ENCODE data around the gene ZDHHC8.

ZDHHC8 gene

DNA sequence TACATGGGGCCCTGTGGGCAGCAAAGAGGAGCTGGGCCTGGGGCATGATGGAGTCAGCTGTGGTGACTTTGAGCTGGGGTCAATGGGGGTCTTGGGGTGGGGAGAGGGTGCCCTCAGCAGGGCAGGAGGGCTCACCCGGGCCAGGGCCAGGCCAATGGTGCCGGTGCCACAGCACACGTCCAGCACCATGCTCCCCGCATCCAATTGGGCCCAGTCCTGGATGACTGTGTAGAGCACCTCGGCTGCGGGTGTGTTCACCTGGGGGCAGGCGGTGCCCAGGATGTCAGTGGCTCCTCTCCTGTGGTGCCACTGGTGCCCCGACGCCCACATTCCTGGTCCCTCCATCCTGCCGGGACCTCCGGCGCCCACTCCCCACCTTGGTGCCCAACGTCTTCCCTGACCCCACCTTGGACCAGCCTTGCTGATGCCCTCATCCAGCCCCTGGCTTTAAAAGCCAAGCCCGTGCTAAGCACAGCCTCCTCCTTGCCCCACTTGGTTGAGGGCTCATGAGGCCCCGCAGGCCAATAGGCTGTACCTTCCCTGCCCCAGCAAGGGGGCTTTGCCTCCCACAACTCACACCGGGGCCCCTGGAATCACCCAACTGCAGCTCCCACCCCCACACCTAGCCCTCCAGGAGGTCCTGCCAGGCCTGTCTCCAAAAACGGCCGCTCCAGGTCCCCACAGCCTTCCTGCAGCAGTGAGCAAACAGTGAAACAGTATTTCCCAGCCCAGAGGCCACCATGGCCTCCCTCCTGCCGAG lies 17.9 kb upstream of the ZDHHC8 start:
- no peak for DNase-seq (ENCODE audit: low read depth)

DNA sequence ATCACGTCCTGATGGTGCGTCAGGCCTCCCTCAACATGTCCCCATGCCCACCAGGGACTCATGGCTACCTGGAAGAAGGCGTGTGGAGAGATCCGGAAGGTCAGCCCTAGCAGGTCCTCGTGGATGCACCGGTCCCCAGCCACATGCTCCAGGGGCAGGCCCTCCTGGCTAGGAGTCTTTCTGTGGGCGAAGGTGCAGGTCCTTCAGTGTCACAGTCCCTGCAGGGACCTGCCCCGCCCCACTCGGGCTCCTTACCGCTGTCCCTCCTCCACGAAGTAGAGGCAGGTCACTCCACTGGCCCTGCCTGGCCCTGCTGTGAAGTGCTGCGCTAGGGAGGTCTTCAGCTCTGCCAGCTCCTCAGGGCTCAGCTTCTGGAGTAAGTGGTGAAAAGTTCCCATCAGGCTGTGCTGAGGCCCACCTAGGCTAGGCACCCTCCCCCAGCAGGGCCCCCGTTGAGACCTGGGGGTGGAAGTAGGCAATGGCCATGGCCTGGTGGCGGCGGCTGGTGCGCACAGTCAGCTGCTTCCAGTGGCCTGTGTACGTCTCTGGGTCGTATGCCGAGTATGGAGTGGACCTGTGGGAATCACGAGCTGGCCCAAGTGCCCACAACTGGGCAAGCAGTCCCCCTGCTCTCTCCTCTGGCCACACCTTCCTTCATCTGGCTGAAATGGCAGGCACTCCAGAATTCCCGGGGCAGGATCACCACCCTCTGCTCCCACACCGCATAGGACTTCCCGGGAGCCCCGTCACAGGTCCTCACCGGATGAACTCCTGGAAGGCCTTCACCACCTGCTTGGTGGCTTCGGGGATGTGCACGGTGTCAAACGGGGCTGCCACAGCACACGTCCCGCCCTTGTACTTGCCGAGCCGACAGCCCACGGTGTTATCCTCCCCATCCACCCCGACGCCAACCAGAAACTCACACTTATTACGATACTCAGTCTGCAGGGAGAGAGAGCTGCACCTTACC lies 16.8 kb upstream of the ZDHHC8 start:
- no peak for DNase-seq (ENCODE audit: low read depth)

- no peak for DNase-seq (ENCODE audit: low read depth)
Measured at GRCh38 chr22:20115691-20116375, 15.8 kb upstream of the ZDHHC8 start, which contains the start of gene RANBP1. Gene RANBP1 (plus strand): TSS chr22:20116104. CDS start chr22:20116185, 81 bp downstream.

DNA sequence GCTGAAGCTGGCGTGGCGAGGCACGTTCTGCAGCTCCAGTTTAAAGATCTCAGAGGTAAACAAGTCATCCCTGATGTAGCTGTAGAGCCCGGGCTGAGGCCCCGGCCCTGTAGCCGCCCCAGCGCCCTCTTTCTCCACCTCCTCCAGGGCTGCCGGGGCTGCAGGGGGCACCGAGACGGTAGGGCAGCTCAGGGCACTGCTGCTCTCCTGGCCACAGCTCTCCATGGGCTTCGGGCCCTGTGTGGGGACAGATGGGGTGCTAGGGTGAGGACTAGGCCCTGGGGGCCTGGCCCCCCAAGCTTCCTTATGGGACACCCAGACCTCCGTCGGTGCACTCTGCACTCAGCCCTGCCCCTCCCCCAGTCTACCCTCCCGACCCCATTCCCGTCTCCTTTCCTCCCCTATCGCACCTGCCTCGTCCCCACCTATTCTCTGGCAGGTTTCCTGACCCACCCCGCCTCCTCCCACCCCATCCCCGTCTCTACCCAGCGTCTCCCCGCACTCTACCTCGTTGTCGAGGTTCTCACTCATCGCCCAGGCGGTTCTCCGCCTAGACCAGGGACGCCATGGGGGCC lies 15.1 kb upstream of the ZDHHC8 start:
- DNase-seq (ENCODE audit: low read depth), result no peak

DNA sequence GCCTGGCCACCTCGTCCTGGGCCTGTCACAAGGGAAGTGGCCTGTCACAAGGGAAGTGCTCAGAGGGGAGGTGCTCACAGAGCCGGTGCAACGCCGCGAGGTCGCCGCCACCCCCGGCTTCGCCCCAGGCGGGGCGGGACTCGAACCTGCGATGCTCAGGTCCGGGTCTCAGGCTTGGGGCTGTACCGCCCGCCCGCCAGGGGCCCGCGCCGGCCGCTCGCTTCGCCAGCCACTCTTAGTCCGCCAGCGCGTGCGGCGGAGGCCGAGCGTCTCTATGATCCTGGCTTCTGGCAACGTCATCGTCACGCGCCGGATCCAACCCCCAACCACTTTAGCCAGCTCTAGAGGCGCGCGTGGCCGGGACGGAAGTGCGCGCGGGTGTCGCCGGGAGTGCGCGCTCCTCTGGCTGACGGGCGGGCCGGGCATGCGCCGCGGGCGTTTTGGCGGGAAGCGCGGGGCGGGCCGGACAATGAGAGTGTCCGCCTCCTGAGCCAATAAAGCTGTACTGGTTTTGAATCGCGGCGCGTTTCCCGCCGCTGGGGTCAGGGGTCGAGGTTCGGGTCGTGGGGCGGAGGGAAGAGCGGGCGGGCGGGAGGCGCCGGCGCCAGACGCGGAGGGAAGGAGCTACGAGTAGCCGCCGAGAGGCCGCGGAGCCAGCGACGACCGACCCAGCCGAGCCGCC lies 14.5 kb upstream of the ZDHHC8 start, which contains the start of gene TRMT2A:
TSS of gene TRMT2A (minus strand) at position 276 of the 682 bp plus-strand sequence. CDS start 320 bp downstream, outside the sequence.
- DNase-seq (ENCODE audit: low read depth), result peak; percentile 94

GRCh38 chr22:20117633-20118299 lies 13.8 kb upstream of the ZDHHC8 start:
- DNase-seq (ENCODE audit: low read depth), result no peak

DNA sequence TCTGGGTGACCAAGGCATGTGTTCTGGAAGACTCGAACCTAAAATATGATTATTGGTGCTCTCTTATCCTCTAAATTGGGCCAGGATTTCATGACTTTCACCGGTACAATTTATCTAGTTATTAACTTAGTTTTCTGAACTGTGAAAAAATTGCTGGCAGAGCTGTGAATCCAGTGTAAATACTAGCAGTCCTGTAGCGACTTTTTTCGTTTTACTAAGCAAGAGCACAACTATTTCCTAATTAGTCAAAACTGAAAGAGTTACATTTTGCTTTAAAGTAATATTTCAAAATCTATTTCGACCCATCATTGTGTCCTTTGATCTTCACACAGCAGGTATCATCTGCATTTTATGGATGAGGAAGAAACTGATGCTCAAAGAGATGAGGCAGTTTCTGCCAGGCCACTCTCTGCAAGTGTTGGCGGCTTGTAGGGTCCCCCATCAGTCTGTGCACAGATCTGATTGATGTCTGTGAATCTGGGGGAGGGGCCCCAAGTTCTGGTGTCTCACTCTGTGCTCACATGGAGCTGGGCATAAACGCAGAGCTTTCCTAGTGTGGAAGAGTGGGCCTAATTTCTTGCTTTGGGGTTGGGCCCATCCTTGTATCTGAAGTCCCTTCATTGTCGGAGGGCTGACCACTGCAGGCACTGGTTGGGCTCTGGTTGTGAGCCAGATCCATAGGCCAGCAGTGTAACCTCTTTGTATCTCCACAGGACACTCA lies 13.1 kb upstream of the ZDHHC8 start:
- DNase-seq (ENCODE audit: low read depth), result no peak

DNA sequence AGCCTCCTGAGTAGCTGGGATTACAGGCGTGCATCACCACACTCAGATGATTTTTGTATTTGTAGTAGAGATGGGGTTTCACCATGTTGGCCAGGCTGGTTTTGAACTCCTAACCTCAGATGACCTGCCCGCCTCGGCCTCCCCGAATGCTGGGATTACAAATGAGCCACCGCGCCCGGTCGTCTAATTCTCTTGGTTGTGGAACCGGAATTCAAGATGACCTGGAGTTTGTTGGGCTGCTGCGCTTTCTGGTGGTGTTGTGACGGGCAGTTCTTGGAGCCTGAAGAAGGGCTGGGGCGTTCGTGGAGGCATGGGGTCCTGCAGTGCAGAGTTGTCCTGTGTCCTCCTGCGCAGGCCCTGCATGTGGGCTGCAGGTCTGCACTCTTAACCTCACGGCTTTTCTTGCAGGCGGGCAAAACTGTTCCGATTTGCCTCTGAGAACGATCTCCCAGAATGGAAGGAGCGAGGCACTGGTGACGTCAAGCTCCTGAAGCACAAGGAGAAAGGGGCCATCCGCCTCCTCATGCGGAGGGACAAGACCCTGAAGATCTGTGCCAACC lies 9.7 kb upstream of the ZDHHC8 start:
- DNase-seq (ENCODE audit: low read depth), result no peak

DNA sequence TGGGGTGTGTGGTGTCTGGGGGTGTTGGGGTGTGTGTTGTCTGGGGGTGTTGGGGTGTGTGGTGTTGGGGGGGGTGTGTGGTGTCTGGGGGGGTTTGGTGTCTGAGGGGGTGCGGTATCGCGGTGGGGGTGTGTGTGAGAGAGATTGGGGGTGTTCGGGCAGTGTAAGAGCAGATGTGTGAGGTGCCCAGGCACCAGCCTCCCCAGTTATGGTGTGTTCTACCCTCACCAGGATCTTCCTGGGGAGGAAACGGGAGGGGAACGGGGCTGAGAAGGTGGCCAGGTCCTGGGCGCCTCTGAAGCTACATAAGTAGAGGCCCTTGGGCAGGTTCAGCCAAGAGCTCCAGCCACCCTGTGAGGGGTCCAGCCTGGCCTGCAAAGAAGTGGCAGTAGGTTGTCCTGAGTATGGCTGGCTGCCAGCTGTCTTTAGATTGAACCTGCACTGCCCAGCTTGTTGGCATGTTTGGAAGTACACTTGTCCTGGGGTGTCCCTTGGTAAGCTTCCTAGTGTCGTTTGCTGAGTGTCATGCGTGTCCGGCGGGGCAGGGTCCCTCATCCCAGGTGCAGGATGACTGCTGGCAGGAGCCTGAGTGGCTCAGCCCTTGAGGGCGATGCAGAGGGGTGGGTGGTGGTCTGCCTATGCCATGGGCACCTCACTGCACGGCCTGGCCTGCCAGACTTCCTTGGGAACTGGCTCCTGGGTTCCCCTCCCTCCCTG lies 8.1 kb upstream of the ZDHHC8 start:
- DNase-seq (ENCODE audit: low read depth), result no peak

DNA sequence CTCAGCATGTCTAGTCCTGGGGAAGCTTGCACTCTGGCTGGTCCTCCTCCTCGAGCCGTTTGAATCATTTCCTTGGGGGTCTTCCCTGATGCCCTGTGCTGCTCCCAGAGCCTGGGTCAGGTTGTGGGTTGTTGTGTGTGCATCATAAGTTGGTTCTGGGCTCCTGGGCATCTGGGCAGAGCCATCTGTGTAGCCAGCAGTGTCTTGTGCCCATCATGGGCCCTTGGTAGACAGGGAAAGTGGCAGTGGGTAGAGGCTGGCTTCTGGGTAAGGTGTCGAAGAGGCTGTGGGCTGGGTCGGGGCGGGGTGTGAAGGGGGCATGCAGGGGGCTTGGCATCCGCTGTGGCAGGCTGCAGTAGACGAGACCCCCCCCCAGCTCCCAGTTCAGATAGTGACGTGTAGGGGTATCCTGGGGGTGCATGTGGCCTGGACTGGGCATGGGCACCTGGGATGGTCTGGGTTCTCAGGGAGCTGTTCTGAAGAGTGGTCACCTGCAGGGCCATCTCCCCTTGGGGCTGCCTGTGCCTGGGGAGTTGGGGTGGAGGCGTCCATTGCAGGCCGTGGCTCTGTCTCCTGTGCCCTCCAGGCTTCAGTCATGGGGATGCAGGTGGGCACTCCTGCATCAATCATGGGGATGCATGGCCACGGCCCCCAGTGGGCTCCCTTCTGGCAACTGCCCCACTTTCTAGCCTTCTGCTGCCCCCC lies 7.4 kb upstream of the ZDHHC8 start:
- DNase-seq (ENCODE audit: low read depth), result no peak

GRCh38 chr22:20125201-20126174 lies 6.1 kb upstream of the ZDHHC8 start:
- no peak for DNase-seq (ENCODE audit: low read depth)

DNA sequence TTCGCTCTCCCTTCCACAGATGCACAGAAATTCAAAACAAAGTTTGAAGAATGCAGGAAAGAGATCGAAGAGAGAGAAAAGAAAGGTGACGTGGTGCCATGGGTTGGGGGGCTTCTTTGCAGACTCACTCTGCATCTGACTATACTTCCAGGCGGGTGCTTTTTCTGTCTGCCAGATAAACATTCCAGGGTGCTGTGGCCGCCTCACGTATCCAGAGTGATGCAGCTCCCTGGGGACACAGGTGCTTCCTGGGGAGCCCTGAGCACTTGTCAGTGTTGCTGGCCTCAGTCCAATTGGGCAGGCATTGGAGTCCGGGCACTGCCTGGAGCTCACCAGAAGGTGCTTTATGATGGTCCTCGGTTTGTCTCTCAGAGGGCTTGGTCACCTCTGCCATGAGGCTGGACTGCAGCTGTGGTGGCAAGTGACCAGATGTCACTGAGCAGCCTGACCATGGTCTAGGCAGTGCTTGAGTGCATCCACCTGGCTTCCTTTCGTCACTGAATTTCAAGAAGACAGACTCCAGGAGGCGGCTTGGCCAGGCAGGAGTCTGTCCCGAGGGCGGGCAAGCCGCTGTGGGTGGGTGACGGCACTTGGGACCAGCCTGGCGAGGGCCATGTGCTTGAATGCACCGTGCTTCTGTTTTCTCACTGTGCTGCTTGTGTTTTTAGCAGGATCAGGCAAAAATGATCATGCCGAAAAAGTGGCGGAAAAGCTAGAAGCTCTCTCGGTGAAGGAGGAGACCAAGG lies 5.1 kb upstream of the ZDHHC8 start:
- no peak for DNase-seq (ENCODE audit: low read depth)

- DNase-seq (ENCODE audit: low read depth), result no peak
Measured at GRCh38 chr22:20127318-20127868, 4.2 kb upstream of the ZDHHC8 start.

DNA sequence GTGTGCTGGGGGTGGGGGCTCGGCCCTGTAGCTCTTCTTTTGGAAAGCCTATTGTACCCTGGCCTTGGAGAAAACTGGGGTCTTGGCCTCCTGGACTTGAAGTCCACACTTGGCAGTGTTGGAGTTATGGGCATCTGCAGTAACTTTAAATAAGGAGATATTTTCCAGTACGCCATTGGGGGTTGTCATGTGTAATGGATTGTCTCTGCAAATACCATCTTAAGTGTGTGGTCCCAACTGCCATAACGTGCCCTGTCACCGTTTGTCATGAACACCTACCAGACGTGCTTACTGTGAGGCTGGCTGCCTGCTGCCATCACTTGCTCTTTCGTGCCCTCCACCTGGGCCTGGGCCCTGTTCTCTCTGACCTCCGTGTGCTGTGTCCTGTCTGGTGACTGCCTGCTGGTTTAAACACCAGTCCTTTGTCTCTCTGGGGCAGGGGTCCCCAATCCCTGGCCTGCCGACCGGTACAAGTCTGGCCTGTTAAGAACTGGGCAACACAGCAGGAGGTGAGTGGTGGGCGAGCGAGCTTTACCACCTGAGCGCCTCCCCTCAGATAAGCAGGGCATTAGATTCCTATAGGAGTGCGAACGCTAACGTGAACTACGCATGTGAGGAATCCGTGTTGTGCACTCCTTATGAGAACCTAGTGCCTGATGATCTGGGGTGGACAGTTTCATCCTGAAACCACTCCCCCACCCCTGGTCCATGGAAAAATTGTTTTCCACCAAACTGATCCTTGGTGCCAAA lies 3.6 kb upstream of the ZDHHC8 start:
- DNase-seq (ENCODE audit: low read depth), result no peak

- no peak for DNase-seq (ENCODE audit: low read depth)
Measured at GRCh38 chr22:20128619-20128901, 3.0 kb upstream of the ZDHHC8 start.

Measured in stimulated activated CD8-positive, alpha-beta memory T cell treated with anti-CD3 and anti-CD28 coated beads, Interleukin-12 subunit alpha, Interleukin-12 subunit beta, amount 100 ng/mL, for 1 hour (primary cell).